ENCODE results near the gene HNRNPR.

- TF ChIP-seq EP300 (IDR thresholded peaks at IDR 0.05; ENCODE audit: borderline replicate concordance in 1 of 2, low read depth in 1 of 2, low read length in 1 of 2) (no peak), CTCF (IDR thresholded peaks at IDR 0.05) (no peak), POLR2AphosphoS5 (IDR thresholded peaks at IDR 0.05; ENCODE audit: low read depth, low read length) (no peak), JUND (IDR thresholded peaks at IDR 0.05) (no peak), RAD21 (IDR thresholded peaks at IDR 0.05; ENCODE audit: low read length) (no peak), USF2 (IDR thresholded peaks at IDR 0.05; ENCODE audit: borderline replicate concordance, low read depth, low read length) (no peak), RCOR1 (IDR thresholded peaks at IDR 0.05; ENCODE audit: low read length) (no peak)
Measured at GRCh38 chr1:23276531-23276930, 67.6 kb downstream of the HNRNPR start.
